ENCODE measurements around the gene VAV3.
"Not testable (repeated sequence)": the region's sequence is repeated elsewhere in the genome, so short reads cannot be mapped to it uniquely, and the experiment has no call there.

GRCh38 chr1:107733401-107733800 is 231.6 kb downstream of the VAV3 start:
- not testable (repeated sequence) for TF ChIP-seq CTCF (IDR thresholded peaks at IDR 0.05; ENCODE audit: insufficient read depth, low read depth, low read length); EZH2 (IDR thresholded peaks at IDR 0.05; ENCODE audit: insufficient read depth, low read length)

All from astrocyte (in vitro differentiated cells and primary cell).